Measurements from ENCODE around the gene MICAL3.

DNA sequence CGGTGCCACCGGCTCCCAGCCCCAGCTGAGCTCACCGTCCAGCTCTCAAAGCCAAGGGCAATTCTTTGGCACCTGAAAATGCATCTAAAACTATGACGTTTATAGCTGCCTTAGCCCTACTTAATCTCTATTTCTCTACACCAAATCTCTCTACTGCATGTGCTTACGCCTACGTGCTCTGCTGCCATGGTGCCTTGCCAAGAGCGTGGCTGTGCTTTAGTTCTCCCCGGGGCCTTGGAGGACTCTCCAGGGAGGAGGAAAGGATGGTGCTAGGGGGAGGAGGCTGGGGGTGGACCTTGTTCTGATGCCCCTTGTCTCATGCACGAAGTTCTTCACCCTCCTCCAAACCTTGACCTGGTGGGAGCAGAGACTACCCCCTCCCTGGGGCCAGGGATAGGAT lies 241.0 kb downstream of the MICAL3 start:
- TF ChIP-seq, protein P1, sequence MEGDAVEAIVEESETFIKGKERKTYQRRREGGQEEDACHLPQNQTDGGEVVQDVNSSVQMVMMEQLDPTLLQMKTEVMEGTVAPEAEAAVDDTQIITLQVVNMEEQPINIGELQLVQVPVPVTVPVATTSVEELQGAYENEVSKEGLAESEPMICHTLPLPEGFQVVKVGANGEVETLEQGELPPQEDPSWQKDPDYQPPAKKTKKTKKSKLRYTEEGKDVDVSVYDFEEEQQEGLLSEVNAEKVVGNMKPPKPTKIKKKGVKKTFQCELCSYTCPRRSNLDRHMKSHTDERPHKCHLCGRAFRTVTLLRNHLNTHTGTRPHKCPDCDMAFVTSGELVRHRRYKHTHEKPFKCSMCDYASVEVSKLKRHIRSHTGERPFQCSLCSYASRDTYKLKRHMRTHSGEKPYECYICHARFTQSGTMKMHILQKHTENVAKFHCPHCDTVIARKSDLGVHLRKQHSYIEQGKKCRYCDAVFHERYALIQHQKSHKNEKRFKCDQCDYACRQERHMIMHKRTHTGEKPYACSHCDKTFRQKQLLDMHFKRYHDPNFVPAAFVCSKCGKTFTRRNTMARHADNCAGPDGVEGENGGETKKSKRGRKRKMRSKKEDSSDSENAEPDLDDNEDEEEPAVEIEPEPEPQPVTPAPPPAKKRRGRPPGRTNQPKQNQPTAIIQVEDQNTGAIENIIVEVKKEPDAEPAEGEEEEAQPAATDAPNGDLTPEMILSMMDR (IDR thresholded peaks at IDR 0.05; ENCODE audit: insufficient read depth, low read length), result no peak
- TF ChIP-seq, protein P2, sequence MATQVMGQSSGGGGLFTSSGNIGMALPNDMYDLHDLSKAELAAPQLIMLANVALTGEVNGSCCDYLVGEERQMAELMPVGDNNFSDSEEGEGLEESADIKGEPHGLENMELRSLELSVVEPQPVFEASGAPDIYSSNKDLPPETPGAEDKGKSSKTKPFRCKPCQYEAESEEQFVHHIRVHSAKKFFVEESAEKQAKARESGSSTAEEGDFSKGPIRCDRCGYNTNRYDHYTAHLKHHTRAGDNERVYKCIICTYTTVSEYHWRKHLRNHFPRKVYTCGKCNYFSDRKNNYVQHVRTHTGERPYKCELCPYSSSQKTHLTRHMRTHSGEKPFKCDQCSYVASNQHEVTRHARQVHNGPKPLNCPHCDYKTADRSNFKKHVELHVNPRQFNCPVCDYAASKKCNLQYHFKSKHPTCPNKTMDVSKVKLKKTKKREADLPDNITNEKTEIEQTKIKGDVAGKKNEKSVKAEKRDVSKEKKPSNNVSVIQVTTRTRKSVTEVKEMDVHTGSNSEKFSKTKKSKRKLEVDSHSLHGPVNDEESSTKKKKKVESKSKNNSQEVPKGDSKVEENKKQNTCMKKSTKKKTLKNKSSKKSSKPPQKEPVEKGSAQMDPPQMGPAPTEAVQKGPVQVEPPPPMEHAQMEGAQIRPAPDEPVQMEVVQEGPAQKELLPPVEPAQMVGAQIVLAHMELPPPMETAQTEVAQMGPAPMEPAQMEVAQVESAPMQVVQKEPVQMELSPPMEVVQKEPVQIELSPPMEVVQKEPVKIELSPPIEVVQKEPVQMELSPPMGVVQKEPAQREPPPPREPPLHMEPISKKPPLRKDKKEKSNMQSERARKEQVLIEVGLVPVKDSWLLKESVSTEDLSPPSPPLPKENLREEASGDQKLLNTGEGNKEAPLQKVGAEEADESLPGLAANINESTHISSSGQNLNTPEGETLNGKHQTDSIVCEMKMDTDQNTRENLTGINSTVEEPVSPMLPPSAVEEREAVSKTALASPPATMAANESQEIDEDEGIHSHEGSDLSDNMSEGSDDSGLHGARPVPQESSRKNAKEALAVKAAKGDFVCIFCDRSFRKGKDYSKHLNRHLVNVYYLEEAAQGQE (IDR thresholded peaks at IDR 0.05; ENCODE audit: insufficient replicate concordance, low read depth), result no peak
- no peak for TF ChIP-seq POLR2AphosphoS5 (IDR thresholded peaks at IDR 0.05; ENCODE audit: low read depth)
- no peak for TF ChIP-seq GABPA (IDR thresholded peaks at IDR 0.05; ENCODE audit: low read depth)
